Mononuclear cell (primary cell): ENCODE measurements around the gene GPATCH4. TPM values are rescaled to one million over a fixed set of nuclear protein-coding genes. Genes with fewer than 3 reads are reported as not detected.

Experiments used
- total RNA-seq: library from RNA; depleted of rRNA; stranded (reverse); fragments of >200 nt; gene quantifications from one replicate; pipeline ENCODE4 v1.2.3, GENCODE V29; 2012

The GPATCH4 gene
- total RNA-seq, 1 donor: 15.0 TPM

Other genes with a start within 250 kb of the GPATCH4 start
- not detected for gene RHBG, start 232.3 kb downstream of the GPATCH4 start, total RNA-seq
- gene MEF2D, start 100.7 kb downstream of the GPATCH4 start, total RNA-seq: 52.7 TPM
- 0.10 TPM for gene IQGAP3, start 28.9 kb downstream of the GPATCH4 start, total RNA-seq
- gene TTC24, start 21.8 kb downstream of the GPATCH4 start, total RNA-seq: 1.2 TPM
- 23.9 TPM for gene NAXE, start 9.7 kb downstream of the GPATCH4 start, total RNA-seq
- 0.21 TPM for gene HAPLN2, start 17.9 kb upstream of the GPATCH4 start, total RNA-seq
- not detected for gene BCAN, start 40.6 kb upstream of the GPATCH4 start, total RNA-seq
- gene NES, start 75.9 kb upstream of the GPATCH4 start, total RNA-seq: not detected
- gene CRABP2, start 104.1 kb upstream of the GPATCH4 start, total RNA-seq: 0.42 TPM
- 5.0 TPM for gene METTL25B, start 127.0 kb upstream of the GPATCH4 start, total RNA-seq
- 36.0 TPM for gene ISG20L2, start 127.3 kb upstream of the GPATCH4 start, total RNA-seq
- 3.9 TPM for gene MRPL24, start 139.6 kb upstream of the GPATCH4 start, total RNA-seq
- gene HDGF, start 150.2 kb upstream of the GPATCH4 start, total RNA-seq: 98.9 TPM
- 19.6 TPM for gene PRCC, start 166.1 kb upstream of the GPATCH4 start, total RNA-seq
- gene SH2D2A, start 215.4 kb upstream of the GPATCH4 start, total RNA-seq: 19.1 TPM